Ascending aorta (tissue), 2 donors: ENCODE measurements around the gene TBC1D8. TPM values are rescaled to one million over a fixed set of nuclear protein-coding genes. Genes with fewer than 3 reads are reported as not detected.
A peak's percentile ranks its signal among the peaks of the same experiment; 100 is the strongest.

Source experiments
- DNase-seq, 2 donors: peaks; one replicate each; pipeline ENCODE4 v3.0.0-alpha.2; 2019; ENCODE audit warnings: low spot score in 2 of 2
- H3K27ac ChIP-seq, 2 donors: fragments of 200-600 bp; sonication (generic); one replicate each; pipeline ENCODE4 v1.5.1; 2016 to 2017; ENCODE audit warnings: mild to moderate bottlenecking in 1 of 2
- H3K27me3 ChIP-seq: fragments of 200-600 bp; sonication (generic); one replicate; pipeline ENCODE4 v1.5.1; 2017
- H3K36me3 ChIP-seq, 2 donors: fragments of 200-600 bp; sonication (generic); one replicate each; pipeline ENCODE4 v1.5.1; 2016
- H3K4me1 ChIP-seq, 2 donors: fragments of 200-600 bp; sonication (generic); one replicate each; pipeline ENCODE4 v1.5.1; 2016 to 2017; ENCODE audit warnings: mild to moderate bottlenecking in 1 of 2
- H3K4me3 ChIP-seq, 2 donors: fragments of 200-600 bp; sonication (generic); one replicate each; pipeline ENCODE4 v1.5.1; 2016 to 2017; ENCODE audit warnings: mild to moderate bottlenecking in 1 of 2
- H3K9me3 ChIP-seq, 2 donors: fragments of 200-600 bp; sonication (generic); one replicate each; pipeline ENCODE4 v1.5.1; 2016
- intact Hi-C: fragments of 100-400 bp; cut with DNase I; formaldehyde crosslinking; loops from one replicate; pipeline ENCODE4 v1.15.1; 2023
- total RNA-seq: library from RNA; depleted of rRNA; stranded (reverse); fragments of >200 nt; gene quantifications from one replicate; pipeline ENCODE4 v1.1.0, GENCODE V29; 2016
- TF ChIP-seq, protein P1 (sequence below), 3 experiments: fragments of 200-600 bp in 2 of 3; fragments of 450-650 bp in 1 of 3; sonication (generic) in 2 of 3; IDR thresholded peaks; one replicate each; pipeline ENCODE4 v1.5.1; 2016 to 2019; ENCODE audit warnings: antibody characterized with exemption in 3 of 3, mild to moderate bottlenecking in 1 of 3, moderate library complexity in 1 of 3

TBC1D8 gene
- total RNA-seq, 1 donor from 2014 or later = 17.8 TPM

DNA sequence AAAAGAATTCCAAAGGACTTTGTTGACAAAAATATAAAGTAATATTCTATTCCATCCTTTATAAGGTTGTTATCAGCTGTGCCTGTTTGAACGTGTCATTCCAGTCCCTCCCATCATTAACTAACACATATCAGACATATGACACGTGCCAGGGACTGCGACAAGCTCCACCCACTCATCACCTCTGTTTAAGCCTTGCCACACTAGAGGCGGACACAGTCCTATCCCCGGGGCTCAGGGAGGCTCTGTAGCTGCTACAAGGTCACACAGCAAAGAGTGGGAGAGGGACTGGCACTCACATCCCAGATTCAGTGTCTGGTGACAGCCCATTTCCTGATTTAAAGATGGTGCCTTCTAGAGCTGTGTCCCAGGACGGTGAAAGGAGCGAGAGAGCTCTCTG is 30.0 kb downstream of the TBC1D8 start:
- H3K36me3 ChIP-seq = no peaks in the 10 kb centered on the region
- peak overlapping the region; percentile 56 to 80 for H3K27ac ChIP-seq
- TF ChIP-seq, protein P1, sequence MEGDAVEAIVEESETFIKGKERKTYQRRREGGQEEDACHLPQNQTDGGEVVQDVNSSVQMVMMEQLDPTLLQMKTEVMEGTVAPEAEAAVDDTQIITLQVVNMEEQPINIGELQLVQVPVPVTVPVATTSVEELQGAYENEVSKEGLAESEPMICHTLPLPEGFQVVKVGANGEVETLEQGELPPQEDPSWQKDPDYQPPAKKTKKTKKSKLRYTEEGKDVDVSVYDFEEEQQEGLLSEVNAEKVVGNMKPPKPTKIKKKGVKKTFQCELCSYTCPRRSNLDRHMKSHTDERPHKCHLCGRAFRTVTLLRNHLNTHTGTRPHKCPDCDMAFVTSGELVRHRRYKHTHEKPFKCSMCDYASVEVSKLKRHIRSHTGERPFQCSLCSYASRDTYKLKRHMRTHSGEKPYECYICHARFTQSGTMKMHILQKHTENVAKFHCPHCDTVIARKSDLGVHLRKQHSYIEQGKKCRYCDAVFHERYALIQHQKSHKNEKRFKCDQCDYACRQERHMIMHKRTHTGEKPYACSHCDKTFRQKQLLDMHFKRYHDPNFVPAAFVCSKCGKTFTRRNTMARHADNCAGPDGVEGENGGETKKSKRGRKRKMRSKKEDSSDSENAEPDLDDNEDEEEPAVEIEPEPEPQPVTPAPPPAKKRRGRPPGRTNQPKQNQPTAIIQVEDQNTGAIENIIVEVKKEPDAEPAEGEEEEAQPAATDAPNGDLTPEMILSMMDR (IDR thresholded peaks at IDR 0.05) = no peak
- H3K4me1 ChIP-seq = peaks cover 8 to 53% of the 10 kb centered on the region in 2 donors
- no peaks in the 10 kb centered on the region for H3K9me3 ChIP-seq
- H3K4me3 ChIP-seq = no peak overlapping the region
- no peak for DNase-seq
- no peaks in the 10 kb centered on the region for H3K27me3 ChIP-seq
- intact Hi-C loops = loop anchor here (2.0 to 10.0 kb wide), 3 partner anchors 30 to 556 kb away; partner anchors contain the start of genes PDCL3 and TBC1D8

DNA sequence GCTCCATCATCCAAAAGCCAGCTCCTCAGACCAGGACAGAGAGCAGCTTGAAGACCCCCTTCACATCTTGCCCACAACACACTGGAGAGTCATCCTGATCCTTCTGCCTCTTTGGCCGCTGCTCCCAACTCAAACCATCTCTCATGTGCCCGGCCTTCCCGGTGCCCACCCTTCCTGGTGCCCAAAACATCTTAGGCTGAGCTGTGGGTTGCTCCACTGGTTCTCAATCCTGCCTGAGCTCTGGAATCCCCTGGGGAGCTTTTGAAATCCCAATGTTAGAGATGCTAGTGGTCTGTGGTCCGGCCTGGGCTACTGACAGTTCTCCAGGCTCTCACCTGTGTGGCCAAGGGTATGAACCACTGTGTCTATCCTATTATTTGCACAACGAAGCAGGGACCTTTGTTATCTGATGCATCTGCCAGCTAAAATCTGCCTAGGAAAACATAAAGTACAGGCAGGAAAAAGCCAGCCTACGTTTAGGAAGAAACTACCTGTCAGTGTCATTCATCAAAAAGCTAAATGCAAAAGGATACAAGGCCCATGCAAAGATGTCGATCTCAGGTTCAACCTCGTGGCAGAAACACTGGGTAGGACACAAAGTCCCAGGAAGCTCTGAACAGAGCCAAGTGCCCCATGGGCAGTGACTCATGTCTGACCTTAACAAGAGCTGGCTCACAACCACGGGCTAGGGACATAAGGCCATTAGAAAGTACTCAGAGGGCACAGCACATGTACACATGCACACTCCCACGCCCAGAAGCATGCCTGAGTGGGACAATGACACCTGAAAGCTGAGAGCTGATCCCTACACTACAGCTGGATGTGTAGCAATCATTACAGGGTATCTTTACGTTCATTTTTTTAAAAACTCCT is 30.8 kb downstream of the TBC1D8 start:
- Histone ChIP-seq H3K36me3 (no peaks in the 10 kb centered on the region), H3K4me1 (peaks cover 8 to 47% of the 10 kb centered on the region in 2 donors), H3K27me3 (no peaks in the 10 kb centered on the region), H3K27ac (peak overlapping the region; percentile 80 to 84), H3K4me3 (no peak overlapping the region), H3K9me3 (no peaks in the 10 kb centered on the region)
- intact Hi-C loops = loop anchor here (2.0 to 10.0 kb wide), 3 partner anchors 30 to 556 kb away; partner anchors contain the start of genes PDCL3 and TBC1D8
- peak; percentile 87 to 95 for DNase-seq
- TF ChIP-seq, protein P1 (IDR thresholded peaks at IDR 0.05) = no peak

DNA sequence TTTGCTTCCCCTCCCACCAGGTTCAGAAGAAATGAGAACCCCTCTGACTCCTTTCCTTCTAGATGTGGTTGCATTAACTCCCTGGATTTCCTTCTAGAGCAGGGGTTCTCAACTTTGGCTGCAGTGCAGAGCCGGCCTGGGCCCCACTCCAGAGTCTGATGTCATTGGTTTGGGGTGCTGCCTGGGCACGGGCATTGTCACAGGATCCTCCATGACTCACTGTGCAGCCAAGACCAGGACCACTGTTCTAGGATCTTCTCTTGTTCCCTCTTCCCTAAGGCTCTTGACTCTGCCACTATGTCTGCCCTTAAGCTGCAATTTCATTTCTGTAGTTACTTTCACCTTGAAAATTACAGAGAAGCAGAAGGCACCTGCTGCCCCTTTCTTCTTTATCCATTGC is 31.8 kb downstream of the TBC1D8 start:
- intact Hi-C loops = no loop called here
- no peaks in the 10 kb centered on the region for H3K27me3 ChIP-seq
- H3K4me1 ChIP-seq = peaks cover 8 to 42% of the 10 kb centered on the region in 2 donors
- DNase-seq = peak; percentile 47 to 81
- H3K4me3 ChIP-seq = no peak overlapping the region
- H3K36me3 ChIP-seq = no peaks in the 10 kb centered on the region
- H3K27ac ChIP-seq = peak overlapping the region; percentile 80 to 84
- H3K9me3 ChIP-seq = no peaks in the 10 kb centered on the region
- TF ChIP-seq, protein P1 (IDR thresholded peaks at IDR 0.05) = no peak

DNA sequence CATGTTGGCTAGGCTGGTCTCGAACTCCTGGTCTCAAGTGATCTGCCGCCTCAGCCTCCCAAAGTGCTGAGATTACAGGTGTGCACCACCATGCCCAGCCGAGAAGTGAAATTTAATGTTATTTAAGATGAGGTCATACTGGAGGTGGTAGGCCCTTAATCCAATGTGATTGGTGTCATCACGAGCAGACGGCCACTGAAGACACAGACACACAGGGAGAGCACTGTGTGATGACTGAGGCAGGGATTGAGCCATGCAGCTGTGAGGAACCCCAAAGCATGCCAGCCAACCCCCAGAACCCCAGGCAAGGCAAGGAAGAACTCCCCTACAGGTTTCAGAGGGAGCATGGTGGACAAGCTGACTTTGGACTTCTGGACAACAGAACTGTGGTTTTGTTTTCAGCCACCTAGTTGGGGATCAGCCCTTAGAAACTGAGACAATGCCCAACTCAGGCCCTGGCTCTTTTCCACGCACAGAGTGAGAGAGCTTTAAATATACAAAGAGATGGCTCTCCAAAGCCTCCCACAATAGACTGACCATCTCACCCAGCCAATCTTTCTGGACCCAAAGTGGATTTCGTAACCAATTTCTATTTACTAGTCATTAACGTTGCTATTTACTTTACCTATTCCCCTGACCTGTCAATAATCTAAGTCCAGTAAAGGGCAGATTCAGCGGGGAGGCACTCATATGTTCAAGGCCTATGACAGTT is 34.2 kb downstream of the TBC1D8 start:
- no peak for DNase-seq
- no peaks in the 10 kb centered on the region for H3K36me3 ChIP-seq
- intact Hi-C loops = no loop called here
- H3K4me1 ChIP-seq = peaks cover 8 to 28% of the 10 kb centered on the region in 2 donors
- H3K27ac ChIP-seq = no peak overlapping the region
- no peaks in the 10 kb centered on the region for H3K27me3 ChIP-seq
- no peak overlapping the region for H3K4me3 ChIP-seq
- no peaks in the 10 kb centered on the region for H3K9me3 ChIP-seq
- TF ChIP-seq, protein P1 (IDR thresholded peaks at IDR 0.05) = no peak

DNA sequence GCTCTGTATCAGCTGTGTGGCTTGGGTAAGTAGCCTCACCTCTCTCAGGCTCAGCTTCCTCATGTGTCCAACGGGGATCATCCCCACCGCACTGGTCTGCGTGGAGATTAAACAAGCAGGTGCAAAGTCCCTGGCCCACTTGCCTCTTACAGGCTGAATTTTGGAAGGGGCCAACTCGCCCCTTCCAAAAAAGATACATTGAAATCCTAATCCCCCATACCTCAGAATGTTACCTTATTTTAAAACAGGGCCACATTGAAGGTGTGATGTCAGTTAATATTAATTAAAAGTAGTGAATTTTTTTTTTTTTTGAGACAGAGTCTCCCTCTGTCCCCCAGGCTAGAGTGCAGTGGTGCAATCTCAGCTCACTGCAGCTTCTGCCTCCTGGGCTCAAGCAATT is 34.8 kb downstream of the TBC1D8 start:
- H3K27me3 ChIP-seq = no peaks in the 10 kb centered on the region
- H3K36me3 ChIP-seq = no peaks in the 10 kb centered on the region
- TF ChIP-seq, protein P1 (IDR thresholded peaks at IDR 0.05) = no peak
- H3K9me3 ChIP-seq = no peaks in the 10 kb centered on the region
- no peak overlapping the region for H3K4me3 ChIP-seq
- DNase-seq = no peak
- peaks cover 8 to 26% of the 10 kb centered on the region in 2 donors for H3K4me1 ChIP-seq
- intact Hi-C loops = no loop called here
- H3K27ac ChIP-seq = no peak overlapping the region
